NCI-H82 (cell line): Measurements from ENCODE around the gene ARHGEF3.

ENCODE experiments used
- DNase-seq: peaks from one replicate; lab custom pipeline; 2025; lab: John Stamatoyannopoulos, UW

Gene ARHGEF3, protein sequence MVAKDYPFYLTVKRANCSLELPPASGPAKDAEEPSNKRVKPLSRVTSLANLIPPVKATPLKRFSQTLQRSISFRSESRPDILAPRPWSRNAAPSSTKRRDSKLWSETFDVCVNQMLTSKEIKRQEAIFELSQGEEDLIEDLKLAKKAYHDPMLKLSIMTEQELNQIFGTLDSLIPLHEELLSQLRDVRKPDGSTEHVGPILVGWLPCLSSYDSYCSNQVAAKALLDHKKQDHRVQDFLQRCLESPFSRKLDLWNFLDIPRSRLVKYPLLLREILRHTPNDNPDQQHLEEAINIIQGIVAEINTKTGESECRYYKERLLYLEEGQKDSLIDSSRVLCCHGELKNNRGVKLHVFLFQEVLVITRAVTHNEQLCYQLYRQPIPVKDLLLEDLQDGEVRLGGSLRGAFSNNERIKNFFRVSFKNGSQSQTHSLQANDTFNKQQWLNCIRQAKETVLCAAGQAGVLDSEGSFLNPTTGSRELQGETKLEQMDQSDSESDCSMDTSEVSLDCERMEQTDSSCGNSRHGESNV

DNA sequence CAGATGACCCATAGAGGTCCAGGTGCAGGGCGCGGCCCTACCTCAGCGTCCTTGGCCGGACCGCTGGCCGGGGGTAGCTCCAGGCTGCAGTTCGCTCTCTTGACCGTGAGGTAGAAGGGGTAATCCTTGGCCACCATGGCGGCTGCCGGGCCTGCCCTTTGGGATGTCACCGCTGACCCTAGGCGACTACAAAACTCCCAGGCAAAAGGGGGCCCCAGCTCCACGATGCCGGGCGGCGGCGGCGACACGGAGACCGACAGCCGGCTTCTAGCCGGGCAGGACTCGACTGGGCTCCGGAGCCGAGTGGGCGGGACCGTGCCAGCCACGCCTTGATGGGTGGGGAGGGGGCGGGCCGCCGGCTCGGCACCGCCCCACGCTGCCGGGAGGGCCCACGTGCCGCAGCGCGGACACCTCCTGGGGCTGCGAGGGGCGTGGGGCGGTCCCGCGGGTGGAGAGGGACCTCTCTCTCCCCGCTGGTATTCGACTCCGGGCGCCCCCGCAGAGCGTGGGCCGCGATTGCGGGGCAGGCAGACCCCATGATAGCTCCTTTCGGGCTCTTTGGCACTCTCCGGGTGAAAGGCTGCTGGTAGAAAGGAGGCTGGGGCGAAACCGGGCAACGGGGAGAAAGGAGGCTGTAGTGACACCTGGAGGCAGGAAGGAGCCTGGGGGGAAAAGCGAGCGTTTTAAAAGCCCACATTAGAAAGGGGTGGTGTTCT, at the start of gene ARHGEF3:
Gene ARHGEF3, minus strand, starts transcription at position 288 of the 716 bp plus-strand sequence. Its CDS starts 151 bp downstream, at position 137.
- peak; percentile 84 for DNase-seq

DNA sequence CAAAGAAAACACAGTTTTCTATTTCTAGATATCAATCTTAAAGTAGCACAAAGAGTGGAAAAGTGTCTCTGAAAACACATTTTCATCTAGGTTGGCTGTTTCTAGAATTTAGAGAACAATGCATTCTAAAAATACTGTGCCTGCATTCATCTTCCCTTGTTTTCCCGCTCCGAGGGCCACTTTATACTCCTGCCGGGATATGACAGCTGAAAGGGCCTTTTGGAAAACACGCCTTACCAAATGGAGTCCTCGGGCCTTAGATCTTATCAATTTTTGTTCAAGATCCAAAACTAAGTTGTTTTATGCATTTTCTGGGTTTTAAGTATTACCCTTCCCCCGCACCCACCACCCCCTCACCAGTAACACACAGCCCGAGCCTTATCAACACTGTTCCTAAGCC, 47.9 kb upstream of the ARHGEF3 start:
- DNase-seq = no peak

DNA sequence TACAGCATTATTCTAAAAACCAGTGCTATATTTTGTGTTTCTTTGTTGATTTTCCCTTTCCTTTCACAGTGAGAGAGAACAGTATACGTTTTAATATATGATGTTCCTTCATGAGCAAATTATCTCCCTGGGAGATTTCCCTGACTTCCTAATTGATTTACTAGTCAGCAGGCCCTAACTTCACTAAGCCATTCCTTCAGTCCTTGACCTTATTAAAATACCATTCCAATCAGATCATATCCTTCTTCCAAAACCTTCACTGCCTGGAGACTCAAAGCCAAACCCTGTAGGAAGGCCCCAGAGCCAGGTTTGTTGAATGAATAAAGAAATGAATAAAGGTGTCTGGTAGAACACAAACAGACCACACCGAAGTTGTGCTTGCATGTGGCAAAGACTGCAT, 43.8 kb upstream of the ARHGEF3 start:
- peak; percentile 4 for DNase-seq

DNA sequence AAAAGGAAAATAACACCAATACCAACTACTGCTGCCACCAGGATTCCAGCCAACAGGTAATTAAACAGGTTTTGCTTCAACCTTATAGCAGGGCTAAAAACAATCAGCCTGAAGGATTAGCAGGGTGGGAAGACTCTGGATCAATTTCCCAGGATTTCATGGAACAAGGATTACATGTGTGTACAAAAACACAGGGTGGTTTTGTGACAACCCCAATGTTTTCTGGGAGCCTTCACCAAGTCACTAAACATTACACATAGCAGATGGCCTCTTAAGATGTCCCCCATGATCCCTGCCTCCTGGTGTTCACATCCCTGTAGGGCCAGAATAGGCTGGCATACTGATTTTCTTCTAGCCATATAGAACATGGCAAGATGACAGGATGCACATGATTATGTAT, 42.8 kb upstream of the ARHGEF3 start:
- DNase-seq = peak; percentile 65

DNA sequence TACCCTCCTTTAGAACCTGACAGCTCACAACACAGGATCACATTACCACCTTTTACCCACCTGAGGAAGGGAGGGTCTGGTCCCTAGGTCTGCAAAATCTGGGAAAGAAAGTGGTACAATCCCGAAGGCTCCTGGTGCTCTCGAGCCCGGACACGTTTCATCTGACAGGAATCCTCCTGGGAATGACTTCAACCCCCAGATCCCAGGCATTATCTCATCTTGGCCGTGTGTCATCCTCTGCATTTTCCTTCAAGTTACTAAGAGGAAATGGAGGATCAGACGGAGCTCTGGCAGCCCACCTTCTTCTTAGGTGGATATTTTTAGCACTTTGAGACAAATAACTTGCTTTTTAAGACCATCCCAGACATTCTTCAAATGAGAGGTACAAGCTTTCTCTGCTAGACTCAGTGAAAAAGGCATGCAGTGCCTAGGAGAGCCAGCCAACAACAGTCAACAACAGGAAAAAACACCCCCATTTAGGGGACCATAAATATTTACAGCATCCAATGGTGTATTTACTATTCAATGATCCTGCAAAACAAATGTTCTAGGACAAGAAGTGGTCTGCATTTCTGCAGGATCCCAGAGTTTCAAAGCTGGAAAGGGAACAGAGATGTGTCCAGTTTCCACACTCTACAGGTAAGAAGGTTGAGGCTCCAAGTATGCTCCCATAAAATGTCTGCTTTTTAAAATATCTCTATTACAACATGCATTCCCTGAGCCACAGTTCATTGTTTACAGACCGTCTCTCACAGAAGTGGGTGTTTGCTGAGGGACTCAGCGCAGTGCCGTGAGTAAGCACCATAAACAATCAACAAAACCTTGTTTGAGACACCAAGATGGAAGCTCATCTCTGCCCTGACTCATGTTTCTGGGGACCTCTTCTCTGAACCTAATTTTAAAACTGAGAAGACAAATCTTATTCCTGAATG, 38.3 kb upstream of the ARHGEF3 start:
- peak; percentile 55 for DNase-seq

DNA sequence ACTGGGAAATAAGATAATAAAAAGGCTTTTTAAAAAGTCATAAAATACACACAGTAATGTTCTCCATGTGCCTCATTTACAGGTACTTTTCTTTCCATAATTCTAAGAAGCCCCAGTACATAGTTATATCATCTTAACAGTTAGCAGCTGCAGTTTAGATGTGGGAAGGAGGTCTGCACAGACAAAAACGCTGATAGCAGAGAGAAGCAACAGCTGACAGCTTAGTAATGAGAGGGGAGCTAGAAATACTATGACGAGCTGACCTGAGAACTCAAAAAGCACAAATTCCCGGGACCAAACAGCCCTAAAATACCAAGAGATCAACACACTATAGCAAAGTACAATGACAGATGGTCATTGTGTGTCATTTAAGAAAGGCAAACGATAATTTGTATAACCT, 36.7 kb upstream of the ARHGEF3 start:
- peak; percentile 10 for DNase-seq

DNA sequence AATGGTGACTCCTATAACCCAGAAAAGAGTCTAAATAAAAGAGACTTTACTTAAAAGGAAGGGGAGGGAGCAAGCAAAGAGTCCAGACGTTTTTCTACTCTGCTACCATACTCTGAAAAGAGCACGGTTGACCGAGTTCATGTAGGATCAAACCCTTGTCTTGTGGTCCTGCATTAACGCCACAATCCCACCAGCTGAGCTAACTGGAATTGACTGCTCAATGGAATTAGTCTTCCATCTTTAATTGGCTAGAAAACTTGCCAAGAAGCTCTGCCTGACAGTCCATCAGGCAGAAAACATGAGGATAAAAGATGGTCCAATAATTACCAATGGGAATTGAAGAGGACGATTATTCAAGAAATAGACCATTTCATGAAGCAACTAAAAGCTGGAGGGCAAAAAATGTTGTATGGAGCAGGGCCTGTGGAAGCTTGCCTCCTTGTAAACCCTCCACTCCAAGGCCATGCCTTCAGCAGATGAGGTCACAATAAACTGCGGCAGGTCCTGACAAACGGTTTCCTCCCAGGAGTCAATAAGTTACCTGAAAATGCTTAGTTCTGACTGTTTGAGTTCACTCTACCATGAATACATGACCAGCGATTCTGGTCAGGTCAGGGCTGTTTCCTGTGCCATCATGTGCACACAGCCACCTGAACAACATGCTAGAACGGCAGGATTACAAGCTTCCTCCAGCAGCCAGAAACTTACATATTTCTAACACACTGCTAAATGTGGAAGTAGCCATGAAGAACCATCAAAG, 35.6 kb upstream of the ARHGEF3 start:
- DNase-seq = peak; percentile 7

DNA sequence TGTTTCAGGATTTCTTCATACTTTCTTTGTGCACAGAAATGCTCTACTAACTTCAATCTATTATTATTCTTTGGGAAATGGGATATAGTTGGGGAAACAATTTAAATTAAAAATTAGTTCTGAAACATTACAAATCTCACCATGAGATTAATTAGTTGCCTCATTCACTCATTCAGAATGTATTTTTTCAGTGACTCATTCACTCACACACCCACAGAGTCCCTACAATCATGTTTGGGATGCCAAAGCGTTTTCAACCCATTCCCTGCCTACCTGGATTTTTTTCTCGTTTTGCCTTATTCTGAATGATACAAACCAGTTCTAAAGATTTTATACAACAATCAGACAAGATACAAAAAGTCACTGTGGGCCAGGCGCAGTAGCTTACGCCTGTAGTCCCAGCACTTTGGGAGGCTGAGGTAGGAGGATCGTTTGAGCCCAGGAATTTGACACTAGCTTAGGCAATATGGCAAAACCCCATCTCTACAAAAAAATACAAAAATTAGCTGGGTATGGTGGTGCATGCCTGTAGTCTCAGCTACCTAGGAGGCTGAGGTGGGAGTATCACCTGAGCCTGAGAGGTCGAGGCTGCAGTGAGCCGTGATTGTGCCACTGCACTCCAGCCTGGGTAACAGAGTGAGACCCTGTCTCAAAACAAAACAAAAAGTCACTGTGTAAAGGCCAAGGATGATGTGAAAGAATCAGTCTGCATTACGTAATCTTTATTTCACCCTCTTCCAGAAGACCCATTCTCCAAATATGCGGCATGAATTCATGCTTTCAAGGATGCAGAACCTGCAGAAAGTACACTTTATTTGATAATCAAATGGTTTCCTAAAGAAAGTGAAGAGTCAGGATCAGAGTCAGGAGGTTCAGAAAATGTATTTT, 34.8 kb upstream of the ARHGEF3 start:
- no peak for DNase-seq

DNA sequence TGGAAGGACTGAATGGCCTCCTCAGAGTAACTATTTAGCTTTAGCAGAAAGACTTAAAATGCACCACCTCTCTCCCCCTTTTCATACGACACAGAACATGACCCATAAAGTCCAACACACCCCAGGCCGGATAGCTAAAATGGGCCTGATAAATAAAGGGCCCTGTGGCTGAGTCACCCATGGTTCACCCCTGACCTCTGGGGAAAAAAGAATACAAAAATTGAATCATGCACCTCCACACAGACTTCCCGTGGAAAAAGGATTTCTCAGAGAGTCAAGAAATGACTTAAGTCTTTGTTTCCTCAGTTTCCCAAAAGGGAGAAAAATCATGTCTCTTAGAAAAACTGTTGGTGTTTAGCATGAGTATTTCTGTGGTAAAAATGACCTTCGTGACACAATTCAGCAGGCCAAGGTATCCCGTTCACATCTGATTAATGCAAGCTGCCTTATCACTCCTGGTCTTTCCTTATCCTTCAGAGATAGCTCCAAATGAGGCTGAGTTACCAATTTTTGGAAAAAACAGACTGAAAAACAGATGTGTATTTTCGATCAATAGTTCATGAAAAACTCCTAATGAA, 34.0 kb upstream of the ARHGEF3 start:
- DNase-seq = no peak

DNA sequence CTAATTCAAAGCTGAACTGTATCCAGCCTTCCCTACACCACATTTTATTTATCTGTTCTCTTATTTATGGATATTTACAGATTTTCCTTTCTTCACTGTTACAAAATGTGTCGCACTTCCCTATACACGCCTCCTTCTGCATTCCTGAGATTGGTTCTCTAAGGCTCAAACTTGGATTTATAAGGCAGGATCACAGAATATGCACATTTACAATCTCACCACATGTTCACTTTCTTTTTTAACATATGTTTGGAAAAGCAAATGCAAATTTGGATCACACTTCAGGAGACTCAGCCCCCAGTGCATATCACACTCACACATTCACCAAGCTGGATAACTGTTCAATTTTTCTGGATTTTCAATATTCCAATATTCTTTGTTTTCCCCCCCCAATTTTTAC, 31.8 kb upstream of the ARHGEF3 start:
- DNase-seq = no peak

DNA sequence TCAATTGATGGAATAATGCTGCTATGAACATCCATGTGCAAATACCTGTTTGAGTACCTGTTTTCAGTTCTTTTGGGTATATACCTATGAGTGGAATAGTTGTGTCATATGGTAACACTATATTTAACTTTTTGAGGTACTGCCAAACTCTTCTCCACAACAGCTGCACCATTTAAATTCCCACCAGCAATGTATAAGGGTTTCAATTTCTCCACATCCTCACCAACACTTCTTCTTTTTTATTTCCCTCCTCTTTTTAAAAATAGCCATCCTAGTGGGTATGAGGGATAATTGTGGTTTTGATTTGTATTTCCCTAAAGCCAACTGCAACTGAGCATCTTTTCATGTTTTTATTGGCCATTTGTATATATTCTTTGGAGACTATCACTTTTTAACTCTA, 31.3 kb upstream of the ARHGEF3 start:
- DNase-seq = no peak

DNA sequence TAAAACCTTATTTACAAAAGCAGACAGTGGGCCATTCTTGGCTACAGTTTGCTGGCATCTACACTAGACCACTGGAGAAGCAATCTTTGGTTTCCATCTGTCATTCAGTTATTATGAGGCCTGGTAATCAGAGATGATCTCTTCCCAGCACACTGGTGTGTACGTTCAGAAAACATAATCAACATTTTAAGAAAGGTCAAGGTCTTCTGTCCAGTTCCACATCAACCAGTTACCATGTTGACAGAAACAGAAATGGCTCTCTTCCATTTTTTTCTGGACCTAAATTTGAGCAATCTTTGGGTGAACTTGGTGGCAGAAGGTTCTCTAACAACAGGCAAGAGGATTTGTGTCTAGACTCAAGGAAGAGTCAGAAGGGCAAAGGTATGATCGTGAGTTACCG, 29.8 kb upstream of the ARHGEF3 start:
- DNase-seq = no peak

DNA sequence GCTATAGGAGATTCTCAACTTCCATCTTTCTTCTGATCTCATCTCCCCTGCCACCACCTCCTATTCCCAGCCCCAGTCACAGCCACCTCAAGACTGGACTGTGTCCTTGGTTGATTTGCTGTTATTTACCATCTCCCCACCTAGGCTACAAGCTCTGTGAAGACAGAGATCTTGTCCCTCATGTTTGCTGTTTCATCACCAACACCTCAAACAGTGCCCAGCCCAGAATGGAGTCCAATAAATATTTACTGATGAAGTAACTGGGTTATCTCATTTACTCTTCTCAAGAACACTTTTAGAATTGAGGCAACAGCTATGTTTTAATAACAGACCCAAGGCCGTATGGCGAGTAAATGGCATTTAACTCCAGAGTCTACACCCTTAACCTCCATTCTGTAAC, 29.1 kb upstream of the ARHGEF3 start:
- DNase-seq = no peak

DNA sequence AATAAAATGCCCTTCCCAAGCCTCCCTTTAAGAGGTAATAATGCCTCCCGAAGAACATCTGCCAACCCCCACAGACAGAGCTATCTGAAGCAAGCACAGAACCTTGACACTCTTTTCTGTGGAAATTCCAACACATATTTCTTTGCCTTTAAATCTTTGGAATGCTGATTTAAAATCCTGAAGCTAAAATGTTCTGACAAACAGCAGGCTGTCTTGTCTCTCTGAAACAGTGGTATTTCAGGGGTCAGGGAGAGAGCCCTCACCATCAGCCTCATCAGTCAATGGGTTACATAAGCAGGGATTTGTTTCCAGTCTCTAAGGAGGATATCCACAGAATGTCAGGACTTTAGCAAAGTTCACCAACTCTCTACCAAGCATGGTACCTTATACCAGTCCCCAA, 27.8 kb upstream of the ARHGEF3 start:
- DNase-seq = no peak

DNA sequence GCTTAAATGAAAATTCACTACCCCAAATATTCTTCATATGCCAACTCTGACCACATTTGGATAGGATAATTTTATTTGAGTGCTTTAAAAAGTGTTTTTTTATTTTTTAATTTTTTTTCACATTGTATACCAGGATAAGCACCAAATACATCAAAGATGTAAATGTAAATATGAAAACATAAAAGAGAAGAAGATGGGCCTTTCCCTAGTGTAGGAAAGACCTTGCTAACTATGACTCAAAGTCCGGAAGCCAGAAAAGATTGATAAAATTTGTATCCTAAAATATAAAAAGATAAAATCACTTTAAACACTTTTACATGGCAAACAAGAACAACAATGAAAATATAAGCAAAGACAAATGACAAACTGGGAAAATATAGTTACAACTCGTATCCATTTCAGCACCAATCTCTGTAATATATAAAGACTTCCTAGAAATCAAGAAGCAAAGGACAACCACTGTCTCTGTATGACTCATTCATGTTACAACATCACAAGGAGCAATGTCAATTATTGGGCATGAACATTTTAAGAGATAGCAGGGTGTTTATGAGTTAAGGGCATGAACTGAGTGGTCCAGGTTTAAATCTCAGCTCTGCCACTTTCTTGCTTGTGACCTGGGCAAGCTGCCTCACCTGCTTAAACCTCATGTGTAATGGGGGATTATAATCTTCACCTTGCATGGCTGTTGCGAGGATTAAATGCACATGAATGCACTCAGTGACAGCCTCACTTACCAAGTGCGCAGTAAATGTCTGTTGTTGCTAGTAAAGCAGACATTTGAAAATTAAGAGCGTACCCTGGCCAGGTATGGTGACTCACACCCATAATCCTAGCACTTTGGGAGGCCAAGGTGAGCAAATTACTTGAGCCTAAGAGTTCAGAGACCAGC, 25.3 kb upstream of the ARHGEF3 start:
- DNase-seq = peak; percentile 30

DNA sequence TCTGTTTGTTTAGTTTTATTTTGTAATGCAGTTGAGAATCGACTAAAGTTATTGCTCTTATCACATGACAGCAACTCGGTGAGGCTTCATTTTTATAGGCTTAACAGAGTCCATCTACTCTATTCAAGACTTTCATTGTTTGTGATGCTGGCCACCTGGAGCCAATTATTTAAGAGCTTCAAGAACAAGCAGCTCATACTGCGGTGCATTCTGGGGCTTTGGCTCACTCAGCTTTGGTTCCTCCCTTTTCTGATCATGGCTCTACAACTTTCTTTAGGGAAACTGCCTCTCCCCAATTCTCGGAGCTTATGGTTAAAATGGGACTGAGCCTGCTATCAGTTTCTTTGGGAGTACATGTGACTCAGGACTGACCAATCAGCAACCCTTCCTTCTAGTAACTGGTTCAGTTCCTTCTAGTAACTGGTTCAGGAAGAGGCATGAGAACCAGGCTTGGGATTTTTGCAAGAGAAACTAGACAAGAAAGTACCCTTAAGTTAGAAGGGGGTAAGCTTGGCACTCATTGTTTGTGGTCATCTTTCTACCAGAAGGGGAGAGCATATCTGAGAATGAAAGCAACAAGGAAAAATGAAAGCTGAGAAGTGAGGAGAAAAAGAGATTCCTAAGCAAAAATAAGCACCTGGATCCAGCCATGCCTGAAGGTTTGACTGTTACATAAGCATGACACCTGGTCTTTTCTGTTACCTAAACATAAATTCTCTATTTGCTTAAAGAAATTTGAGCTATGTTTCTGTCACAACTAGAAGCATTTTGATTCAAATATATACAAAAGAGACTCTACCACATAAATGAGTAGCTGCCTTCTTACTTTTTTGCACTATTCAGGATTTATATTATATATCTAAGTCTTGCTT, 24.1 kb upstream of the ARHGEF3 start:
- peak; percentile 44 for DNase-seq

DNA sequence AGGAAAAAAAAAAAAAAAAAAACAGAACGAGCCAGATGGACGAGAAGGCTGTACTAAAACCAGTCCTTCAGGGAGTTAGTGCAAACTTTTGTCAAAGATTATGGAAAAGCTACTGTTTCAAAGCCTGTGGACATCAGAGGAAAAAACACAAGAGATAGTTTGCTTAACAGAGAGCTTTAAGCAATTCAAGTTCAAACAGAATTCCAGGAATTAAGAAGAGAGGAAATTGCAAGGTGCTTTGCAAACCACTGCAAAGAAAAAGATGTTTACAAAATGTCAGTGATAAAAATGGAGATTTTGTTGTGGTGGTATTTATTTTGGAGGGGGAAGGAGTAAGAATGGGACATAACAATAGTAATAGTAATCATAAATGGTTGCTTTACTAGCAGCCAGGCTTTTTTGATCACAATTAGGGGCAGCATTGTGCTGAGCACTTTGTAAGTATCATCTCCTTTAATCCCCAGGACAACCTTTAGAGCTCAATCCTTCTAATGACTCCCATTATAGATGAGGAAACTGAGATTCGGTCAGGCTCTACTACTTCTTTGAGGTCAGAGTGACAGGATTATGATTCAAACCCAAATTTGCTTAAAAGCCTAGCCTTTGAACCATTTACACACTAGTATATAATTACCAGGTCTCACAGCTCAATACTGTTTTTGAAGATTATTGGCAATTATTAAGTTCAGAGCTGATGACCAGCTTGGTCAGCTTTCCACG, 22.4 kb upstream of the ARHGEF3 start:
- DNase-seq = peak; percentile 48
